HEK293 (cell line): ENCODE data around the gene MED10.

Experiments
- RBAK ChIP-seq: fragments of 450-650 bp; formaldehyde crosslinking; IDR thresholded peaks from 2 replicates; pipeline ENCODE4 v1.5.1; 2016; ENCODE audit warnings: missing biosample characterization, missing genetic modification characterization
- SP2 ChIP-seq: fragments of 450-650 bp; formaldehyde crosslinking; IDR thresholded peaks from 2 replicates; pipeline ENCODE4 v1.5.1; 2016; ENCODE audit warnings: missing biosample characterization, missing genetic modification characterization
- ZBTB1 ChIP-seq: fragments of 450-650 bp; formaldehyde crosslinking; IDR thresholded peaks from 2 replicates; pipeline ENCODE4 v1.5.1; 2016; ENCODE audit warnings: missing biosample characterization, missing genetic modification characterization
- ZNF214 ChIP-seq: fragments of 450-650 bp; formaldehyde crosslinking; IDR thresholded peaks from 2 replicates; pipeline ENCODE4 v1.5.1; 2017; ENCODE audit warnings: missing biosample characterization, mild to moderate bottlenecking, missing genetic modification characterization, borderline replicate concordance
- ZNF571 ChIP-seq: fragments of 450-650 bp; formaldehyde crosslinking; IDR thresholded peaks from 2 replicates; pipeline ENCODE4 v1.5.0; 2017; ENCODE audit warnings: missing biosample characterization, missing genetic modification characterization
- TF ChIP-seq, protein P1 (sequence below): fragments of 450-650 bp; formaldehyde crosslinking; IDR thresholded peaks from 2 replicates; pipeline ENCODE4 v1.5.1; 2016; ENCODE audit warnings: missing biosample characterization, missing genetic modification characterization
- TF ChIP-seq, protein P2 (sequence below): fragments of 450-650 bp; formaldehyde crosslinking; IDR thresholded peaks from 2 replicates; pipeline ENCODE4 v1.5.1; 2016; ENCODE audit warnings: missing biosample characterization, missing genetic modification characterization

DNA sequence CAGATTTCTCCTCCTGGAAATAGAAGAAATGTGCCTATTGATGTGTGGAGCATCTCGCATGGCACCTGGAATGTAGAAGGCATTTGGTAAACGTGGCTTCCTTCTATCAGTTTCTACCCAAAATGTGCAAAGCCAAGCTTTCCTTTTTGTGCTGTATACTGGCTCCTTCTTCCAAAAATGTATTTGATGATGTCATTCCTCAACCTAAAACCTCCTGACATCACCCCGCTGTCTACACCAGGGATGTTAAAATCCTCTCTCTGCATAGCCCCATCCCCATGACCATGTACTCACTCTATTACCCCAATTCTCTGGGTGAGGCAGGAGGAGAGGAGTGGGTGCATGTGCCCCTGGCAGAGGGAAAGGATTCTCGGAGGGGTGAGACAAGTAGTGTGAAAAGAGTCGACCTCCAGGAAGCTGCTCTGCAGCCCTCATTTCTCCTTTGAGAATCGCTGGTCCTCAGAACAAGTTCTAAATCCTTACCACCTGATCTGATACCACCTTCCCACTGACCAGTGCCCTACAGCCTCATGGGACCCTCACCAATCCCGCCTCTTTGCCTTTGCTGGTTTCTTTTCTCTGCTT, 11.7 kb upstream of the MED10 start:
- no peak for TF ChIP-seq SP2 (tag by site-specific recombination)
- TF ChIP-seq ZNF571 (tag by site-specific recombination) = no peak
- no peak for TF ChIP-seq RBAK (tag by site-specific recombination)
- no peak for TF ChIP-seq ZBTB1 (tag by site-specific recombination)
- no peak for TF ChIP-seq ZNF214
- TF ChIP-seq, protein P1, sequence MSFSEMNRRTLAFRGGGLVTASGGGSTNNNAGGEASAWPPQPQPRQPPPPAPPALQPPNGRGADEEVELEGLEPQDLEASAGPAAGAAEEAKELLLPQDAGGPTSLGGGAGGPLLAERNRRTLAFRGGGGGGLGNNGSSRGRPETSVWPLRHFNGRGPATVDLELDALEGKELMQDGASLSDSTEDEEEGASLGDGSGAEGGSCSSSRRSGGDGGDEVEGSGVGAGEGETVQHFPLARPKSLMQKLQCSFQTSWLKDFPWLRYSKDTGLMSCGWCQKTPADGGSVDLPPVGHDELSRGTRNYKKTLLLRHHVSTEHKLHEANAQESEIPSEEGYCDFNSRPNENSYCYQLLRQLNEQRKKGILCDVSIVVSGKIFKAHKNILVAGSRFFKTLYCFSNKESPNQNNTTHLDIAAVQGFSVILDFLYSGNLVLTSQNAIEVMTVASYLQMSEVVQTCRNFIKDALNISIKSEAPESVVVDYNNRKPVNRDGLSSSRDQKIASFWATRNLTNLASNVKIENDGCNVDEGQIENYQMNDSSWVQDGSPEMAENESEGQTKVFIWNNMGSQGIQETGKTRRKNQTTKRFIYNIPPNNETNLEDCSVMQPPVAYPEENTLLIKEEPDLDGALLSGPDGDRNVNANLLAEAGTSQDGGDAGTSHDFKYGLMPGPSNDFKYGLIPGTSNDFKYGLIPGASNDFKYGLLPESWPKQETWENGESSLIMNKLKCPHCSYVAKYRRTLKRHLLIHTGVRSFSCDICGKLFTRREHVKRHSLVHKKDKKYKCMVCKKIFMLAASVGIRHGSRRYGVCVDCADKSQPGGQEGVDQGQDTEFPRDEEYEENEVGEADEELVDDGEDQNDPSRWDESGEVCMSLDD = no peak
- TF ChIP-seq, protein P2, sequence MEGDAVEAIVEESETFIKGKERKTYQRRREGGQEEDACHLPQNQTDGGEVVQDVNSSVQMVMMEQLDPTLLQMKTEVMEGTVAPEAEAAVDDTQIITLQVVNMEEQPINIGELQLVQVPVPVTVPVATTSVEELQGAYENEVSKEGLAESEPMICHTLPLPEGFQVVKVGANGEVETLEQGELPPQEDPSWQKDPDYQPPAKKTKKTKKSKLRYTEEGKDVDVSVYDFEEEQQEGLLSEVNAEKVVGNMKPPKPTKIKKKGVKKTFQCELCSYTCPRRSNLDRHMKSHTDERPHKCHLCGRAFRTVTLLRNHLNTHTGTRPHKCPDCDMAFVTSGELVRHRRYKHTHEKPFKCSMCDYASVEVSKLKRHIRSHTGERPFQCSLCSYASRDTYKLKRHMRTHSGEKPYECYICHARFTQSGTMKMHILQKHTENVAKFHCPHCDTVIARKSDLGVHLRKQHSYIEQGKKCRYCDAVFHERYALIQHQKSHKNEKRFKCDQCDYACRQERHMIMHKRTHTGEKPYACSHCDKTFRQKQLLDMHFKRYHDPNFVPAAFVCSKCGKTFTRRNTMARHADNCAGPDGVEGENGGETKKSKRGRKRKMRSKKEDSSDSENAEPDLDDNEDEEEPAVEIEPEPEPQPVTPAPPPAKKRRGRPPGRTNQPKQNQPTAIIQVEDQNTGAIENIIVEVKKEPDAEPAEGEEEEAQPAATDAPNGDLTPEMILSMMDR (tag by site-specific recombination) = no peak
